ENCODE measurements around the gene FAM89B.
"Not testable (repeated sequence)": the region's sequence is repeated elsewhere in the genome, so short reads cannot be mapped to it uniquely, and the experiment has no call there.

The FAM89B gene

DNA sequence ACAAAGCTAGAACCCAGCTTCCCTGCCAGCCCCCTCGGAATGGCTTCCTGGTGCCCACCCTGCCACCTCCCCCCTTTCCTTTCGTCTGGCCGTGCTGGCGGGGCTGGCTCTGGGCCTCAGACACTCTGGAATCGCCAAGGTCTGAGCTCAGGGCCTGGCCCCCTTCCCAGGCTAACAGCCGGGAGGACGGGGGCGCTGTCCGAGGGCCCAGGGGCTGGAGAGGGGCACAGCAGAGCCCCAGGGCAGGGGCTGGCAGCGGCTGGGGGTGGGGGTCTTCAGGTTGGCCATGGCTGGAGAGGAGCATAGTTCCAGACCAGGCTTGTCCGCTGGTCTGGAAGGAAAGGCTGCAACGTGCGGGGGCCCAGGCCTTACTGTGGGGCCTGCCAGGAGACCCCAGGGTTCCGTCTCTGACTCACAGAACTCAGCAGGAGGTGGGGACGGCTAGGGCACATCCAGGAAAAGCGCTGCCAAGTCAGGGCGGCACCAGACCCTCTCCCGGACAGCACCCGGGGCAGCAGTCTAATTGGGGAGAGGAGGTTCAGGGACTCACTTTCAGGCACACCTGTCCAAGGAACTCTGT lies 13.3 kb upstream of the FAM89B start:
- peak overlapping the region; percentile 51 for H3K4me3 Mint-ChIP-seq
- H3K36me3 Mint-ChIP-seq (ENCODE audit: low read depth): no peaks in the 10 kb centered on the region
- H3K4me1 Mint-ChIP-seq: peaks cover 66% of the 10 kb centered on the region
- no peak for ATAC-seq
- peak overlapping the region; percentile 67 for H3K27ac Mint-ChIP-seq
- no peaks in the 10 kb centered on the region for H3K9me3 Mint-ChIP-seq
- no peak for DNase-seq
- H3K27me3 Mint-ChIP-seq: no peaks in the 10 kb centered on the region

DNA sequence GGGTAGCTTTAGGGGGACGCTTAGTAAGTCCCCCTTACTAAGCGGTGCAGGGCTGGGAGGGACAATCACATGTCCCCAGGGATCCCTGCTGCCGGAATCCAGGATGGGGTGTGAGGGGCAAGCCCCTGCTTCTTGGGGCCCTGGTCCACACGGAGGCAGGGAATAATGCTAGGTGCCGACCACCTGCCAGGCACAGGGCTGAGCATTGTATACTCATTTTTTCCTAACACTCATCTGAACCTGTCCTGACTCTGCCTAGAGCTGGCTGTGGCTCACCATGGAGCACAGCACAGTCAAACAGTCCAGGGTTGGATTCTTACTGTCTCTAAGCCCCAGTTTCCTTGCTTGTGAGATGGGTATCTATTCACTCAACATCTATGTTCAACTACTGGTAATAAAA lies 12.8 kb upstream of the FAM89B start:
- H3K27me3 Mint-ChIP-seq: no peaks in the 10 kb centered on the region
- peak overlapping the region; percentile 67 for H3K27ac Mint-ChIP-seq

DNA sequence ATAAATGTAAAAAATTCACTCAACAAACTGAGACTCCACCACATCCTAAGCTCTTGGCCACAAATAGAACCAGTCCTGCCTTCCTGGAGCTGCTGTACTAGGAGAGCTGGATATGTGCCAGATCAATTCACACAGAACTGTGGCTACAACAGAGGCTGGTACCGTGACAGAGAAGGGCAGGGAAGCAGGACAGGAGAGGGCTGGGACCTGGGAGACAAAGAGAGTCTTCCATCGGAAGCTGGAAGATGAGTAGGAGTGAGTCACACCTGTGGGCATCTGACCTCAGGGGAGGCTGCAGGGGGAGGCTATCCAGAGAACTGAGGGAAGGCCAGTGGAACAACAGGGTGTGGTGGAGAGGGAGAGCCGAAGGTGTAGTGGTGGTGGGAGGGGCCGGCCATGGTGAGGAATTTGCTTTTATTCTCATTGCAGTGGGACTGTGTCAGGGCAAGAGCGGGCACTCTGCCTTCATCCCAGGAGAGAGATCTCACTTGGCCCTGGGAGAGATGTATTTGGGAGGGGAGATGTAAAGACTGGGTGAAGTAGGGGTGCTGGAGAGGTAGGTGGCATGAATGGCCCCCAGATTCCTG lies 12.3 kb upstream of the FAM89B start:
- Mint-ChIP-seq H3K9me3 (no peaks in the 10 kb centered on the region), H3K4me3 (no peak overlapping the region), H3K27ac (peak overlapping the region; percentile 67), H3K27me3 (no peaks in the 10 kb centered on the region), H3K36me3 (ENCODE audit: low read depth) (no peaks in the 10 kb centered on the region), H3K4me1 (peaks cover 60% of the 10 kb centered on the region)
- ATAC-seq (peak; percentile 17), DNase-seq (no peak)

More for the DNA sequence above, 12.8 kb upstream of the FAM89B start:
- peaks cover 62% of the 10 kb centered on the region for H3K4me1 Mint-ChIP-seq
- no peaks in the 10 kb centered on the region for H3K36me3 Mint-ChIP-seq (ENCODE audit: low read depth)
- no peak overlapping the region for H3K4me3 Mint-ChIP-seq
- ATAC-seq (peak; percentile 81), DNase-seq (no peak)
- no peaks in the 10 kb centered on the region for H3K9me3 Mint-ChIP-seq

DNA sequence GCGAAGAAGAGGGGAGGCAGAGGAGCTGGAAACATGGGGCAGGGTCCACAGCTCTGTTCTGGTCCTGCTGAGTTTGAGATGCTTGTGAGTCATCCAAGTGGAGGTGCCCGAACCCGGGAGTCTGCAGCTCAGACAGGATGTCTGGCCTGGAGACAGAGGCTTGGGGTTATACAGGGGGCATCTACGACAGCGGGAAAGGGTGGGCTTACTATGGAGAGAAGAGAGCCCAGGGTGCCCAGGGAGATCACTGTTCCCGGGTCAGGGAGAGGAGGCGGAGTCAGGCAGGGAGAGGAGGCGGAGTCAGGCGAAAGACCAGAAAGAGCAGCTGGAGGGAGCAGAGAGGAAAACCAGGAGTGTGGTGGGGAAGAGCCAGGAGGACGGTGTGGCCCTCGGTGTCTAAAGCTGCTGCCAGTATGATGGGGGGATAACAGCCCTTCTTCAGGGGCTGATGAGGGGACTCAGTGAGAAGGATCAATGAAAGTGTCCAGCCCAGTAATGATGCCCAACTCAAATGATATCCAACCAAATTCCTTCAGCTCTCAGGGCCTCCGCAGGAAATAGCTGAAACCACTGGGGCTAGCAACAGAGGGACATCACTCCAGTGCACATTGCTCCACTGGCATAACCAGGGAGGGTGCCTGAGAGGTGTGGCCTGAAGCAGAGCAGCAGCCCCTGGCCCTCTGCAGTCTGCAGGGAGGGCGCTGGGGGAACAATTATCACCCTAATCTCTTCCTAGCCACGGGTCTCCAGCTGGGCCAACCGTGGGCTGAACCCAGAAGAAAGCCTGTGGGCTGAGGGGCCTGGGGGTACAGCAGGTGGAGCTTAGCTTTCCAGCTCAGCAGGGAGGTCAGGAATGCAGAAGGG lies 11.6 kb upstream of the FAM89B start:
- Mint-ChIP-seq H3K36me3 (ENCODE audit: low read depth) (no peaks in the 10 kb centered on the region), H3K27me3 (no peaks in the 10 kb centered on the region), H3K27ac (peak overlapping the region; percentile 67), H3K4me1 (peaks cover 60% of the 10 kb centered on the region), H3K4me3 (no peak overlapping the region), H3K9me3 (no peaks in the 10 kb centered on the region)
- DNase-seq (no peak), ATAC-seq (no peak)

DNA sequence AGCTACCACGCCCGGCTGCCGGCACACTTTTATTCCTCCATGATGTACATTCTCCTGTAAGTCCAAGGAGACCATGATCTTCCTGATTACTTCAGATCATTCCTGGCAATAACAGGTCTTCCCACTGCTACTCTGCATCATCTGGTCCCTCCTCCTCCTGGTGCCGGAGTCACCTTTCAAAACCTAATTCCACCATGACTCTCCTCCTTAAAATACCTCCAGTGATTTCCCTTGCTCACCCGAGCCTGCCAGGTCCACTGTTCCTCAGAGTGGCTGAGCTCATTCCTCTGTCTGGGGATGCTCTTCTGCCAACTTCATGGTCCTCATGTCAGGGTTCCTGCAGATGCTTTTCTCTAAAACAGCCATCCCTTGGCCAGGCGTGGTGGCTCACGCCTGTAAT lies 10.3 kb upstream of the FAM89B start:
- ATAC-seq (no peak), DNase-seq (no peak)
- Mint-ChIP-seq H3K27ac (no peak overlapping the region), H3K4me3 (no peak overlapping the region), H3K9me3 (no peaks in the 10 kb centered on the region), H3K36me3 (ENCODE audit: low read depth) (no peaks in the 10 kb centered on the region), H3K27me3 (no peaks in the 10 kb centered on the region), H3K4me1 (peaks cover 63% of the 10 kb centered on the region)

DNA sequence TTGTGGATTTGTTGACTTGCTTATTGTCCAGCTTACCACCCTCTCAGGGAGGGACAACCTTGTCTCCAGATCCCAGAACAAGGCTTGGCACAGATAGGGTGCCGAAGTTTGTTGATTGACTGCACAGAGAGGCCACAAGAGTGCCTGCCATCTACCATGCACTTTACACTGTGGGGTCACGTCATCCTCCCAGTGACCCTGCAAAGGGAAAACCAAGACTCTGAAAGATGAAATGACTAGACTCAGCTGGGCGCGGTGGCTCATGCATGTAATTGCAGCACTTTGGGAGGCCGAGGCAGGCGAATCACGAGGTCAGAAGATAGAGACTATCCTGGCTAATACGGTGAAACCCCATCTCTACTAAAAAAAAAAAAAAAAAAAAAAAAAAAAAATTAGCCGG lies 9.6 kb upstream of the FAM89B start:
- no peak overlapping the region for H3K4me3 Mint-ChIP-seq
- DNase-seq (no peak), ATAC-seq (no peak)
- H3K27me3 Mint-ChIP-seq: no peaks in the 10 kb centered on the region
- H3K4me1 Mint-ChIP-seq: peaks cover 59% of the 10 kb centered on the region
- H3K36me3 Mint-ChIP-seq (ENCODE audit: low read depth): no peaks in the 10 kb centered on the region
- H3K27ac Mint-ChIP-seq: no peak overlapping the region
- no peaks in the 10 kb centered on the region for H3K9me3 Mint-ChIP-seq

DNA sequence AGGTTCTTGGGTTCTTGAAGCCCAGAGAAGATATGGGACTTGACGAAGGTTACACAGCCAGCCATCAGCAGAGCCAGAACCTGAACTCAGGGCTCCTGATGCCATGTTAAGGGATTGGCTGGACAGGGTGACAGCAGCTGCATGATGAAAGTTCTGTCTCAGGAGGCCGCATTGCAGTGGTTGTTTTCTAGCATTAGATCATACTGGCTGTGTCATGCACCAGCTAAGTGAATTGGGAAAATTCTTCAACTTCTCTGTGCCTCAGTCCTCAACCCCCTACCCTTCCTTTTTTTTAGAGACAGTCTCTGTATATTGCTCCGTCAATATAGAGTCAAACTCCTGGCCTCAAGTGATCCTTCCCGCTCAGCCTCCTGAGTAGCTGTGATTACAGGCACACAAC lies 8.7 kb upstream of the FAM89B start:
- no peaks in the 10 kb centered on the region for H3K27me3 Mint-ChIP-seq
- H3K9me3 Mint-ChIP-seq: no peaks in the 10 kb centered on the region
- no peak overlapping the region for H3K4me3 Mint-ChIP-seq
- peaks cover 3% of the 10 kb centered on the region for H3K36me3 Mint-ChIP-seq (ENCODE audit: low read depth)
- ATAC-seq (no peak), DNase-seq (no peak)
- H3K4me1 Mint-ChIP-seq: peaks cover 65% of the 10 kb centered on the region
- H3K27ac Mint-ChIP-seq: peak overlapping the region; percentile 49

DNA sequence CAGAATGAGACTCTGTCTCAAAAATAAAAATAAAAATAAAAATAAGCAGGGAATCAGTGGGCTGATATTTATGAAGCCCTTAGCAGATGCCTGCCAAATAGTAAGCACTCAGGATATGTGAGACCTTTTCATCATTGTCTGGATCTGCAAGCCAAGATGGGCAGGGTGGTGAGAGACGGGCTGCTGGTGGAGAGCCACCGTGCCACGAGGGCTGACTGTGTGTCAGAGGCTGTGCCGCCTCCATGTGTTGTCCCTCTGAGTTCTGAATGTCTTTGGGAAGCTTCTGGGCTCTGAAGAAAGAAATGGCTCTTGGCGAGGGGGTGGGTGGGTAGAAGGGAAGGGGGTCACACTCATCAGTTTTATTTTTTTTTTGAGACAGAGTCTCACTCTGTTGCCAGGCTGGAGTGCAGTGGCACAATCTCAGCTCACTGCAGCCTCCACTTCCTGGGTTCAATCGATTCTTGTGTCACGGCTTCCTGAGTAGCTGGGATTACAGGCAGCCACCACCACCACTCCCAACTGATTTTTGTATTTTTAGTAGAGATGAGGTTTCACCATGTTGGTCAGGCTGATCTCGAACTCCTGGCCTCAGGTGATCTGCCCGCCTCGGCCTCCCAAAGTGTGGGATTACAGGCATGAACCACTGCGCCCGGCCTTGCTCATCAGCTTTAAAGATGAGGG lies 7.3 kb upstream of the FAM89B start:
- peak overlapping the region; percentile 91 for H3K27ac Mint-ChIP-seq
- not testable (repeated sequence) for H3K27me3 Mint-ChIP-seq; ATAC-seq; H3K9me3 Mint-ChIP-seq; DNase-seq; H3K36me3 Mint-ChIP-seq (ENCODE audit: low read depth)
- peaks cover 63% of the 10 kb centered on the region for H3K4me1 Mint-ChIP-seq
- H3K4me3 Mint-ChIP-seq: peak overlapping the region; percentile 50

DNA sequence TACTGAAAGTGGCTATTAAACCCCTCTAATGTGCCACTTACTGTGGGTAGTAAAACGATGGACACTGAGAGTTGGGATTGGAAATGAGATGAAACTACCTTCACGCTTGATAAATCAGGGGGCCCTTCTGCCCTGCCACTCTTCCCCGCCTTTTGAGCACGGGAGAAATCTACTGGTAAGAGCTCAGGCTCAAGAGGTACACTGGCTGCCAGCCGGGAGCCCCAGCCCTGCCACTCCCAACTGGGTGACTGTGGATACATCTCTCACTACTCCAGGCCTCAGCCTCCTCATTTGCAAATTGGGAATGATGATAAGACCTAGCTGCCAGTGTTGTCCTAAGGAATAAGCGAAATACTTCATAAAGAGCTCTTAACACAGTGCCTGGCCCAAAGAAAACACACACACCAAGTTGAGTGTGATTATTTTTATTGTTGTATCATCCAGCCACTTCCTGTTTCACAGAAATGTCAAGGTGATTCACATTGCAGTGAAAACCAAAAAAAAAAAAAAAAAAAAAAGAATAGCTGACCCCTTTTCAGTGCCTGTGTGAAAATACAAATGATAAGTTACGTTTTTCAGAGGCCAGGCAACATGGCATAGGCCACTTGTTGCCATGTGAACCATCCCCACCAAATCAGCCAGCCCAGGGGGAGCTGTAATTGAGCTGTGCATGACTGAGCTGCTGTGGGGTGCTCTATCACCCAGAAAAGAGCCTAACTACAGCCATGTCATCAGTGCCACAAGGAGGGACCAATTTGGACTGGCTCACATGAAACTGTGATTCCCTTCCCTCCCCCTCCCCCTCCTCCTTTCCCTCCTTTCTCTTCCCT lies 6.5 kb upstream of the FAM89B start:
- peak; percentile 5 for ATAC-seq
- Mint-ChIP-seq H3K27ac (peak overlapping the region; percentile 91), H3K27me3 (no peaks in the 10 kb centered on the region), H3K4me3 (peak overlapping the region; percentile 50), H3K36me3 (ENCODE audit: low read depth) (peaks cover 11% of the 10 kb centered on the region), H3K9me3 (no peaks in the 10 kb centered on the region), H3K4me1 (peaks cover 58% of the 10 kb centered on the region)
- DNase-seq: no peak

DNA sequence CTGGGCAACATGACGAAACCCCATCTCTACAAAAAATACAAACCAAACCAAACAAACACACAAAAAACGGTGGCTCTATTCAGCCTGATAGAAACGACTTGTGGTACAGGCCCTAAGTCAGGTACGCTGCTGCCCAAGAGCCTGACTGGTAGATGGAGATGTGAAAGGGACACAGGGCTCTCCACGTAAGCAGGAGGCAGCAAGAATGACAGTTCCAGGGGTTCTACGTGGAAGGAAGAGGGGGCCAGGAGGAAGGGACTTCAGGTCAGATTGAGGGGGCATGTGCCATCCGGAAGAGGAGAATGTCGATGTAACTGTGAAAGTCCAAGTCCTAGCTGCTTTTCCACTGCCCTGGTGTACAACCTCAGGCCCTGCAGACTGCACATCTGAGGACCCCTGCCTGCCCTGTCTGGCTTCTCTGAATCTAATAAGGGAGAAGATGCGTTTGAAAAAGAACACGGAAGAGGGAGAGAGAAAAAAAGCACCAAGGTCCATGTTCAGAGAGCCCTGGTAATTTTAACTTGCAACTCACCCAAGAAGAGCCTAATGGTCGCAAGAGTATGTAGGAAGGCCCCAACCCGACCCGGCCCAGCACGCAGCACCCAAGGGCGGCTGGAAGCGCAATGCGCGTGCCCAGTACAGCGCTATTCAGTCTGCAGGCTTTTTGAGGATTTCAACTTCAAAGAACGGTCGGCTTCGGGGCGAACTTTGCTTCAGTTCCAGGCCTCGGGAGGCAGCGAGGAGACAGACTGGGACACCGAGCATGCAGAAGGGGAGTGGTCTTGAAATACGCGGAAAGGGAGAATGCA lies 3.0 kb upstream of the FAM89B start:
- ATAC-seq: peak; percentile 8
- peak overlapping the region; percentile 99 for H3K4me3 Mint-ChIP-seq

DNA sequence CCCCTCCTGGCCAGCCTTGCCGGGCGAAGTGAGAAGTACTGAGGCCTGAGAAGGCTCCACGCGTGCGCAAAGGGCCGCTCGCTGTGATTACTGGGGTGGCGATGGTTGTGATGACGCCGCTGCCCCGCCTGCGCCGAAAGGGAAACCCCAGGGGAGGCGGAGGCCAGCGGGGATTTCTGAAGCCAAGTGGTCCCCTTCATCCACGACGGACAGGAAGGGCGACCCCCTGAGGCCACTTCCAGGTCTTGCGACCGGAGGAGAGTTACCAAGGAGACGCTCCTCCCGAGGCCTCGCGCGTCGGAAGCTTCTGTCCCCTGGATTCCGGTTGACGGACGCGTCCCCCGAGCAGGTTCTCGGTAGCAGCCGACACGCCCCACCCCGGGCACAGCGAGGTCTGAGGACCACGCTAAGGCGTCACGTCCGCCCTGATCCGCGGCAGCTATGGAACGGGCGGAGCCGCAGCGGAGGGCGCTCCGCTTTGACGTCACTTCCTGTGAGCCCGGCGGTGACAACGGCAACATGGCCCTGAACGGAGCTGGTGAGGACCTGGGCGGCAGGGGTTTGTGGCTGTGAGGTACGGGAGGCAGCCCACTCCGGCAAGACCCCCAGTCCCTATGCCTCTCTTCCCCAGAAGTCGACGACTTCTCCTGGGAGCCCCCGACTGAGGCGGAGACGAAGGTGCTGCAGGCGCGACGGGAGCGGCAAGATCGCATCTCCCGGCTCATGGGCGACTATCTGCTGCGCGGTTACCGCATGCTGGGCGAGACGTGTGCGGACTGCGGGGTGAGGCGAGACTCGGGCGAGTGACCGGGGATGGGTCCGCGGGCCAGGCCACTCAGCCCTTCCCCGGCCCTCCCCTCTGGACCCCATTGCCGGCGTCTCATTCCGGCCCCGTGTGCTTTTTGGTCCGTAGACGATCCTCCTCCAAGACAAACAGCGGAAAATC lies 2.1 kb upstream of the FAM89B start, which contains the start of gene ZNRD2:
Gene ZNRD2, plus strand, starts transcription at position 505 of the 946 bp plus-strand sequence. Its CDS starts 15 bp downstream, at position 520.
- H3K27me3 Mint-ChIP-seq: no peaks in the 10 kb centered on the region
- peak within 1 kb of the TSS; percentile 99 for H3K4me3 Mint-ChIP-seq
- peak; percentile 82 for ATAC-seq
- H3K27ac Mint-ChIP-seq: peak within 1 kb of the TSS; percentile 93
- H3K4me1 Mint-ChIP-seq: peaks cover 70% of the 10 kb centered on the region
- H3K36me3 Mint-ChIP-seq (ENCODE audit: low read depth): peaks cover 20% of the 10 kb centered on the region
- no peaks in the 10 kb centered on the region for H3K9me3 Mint-ChIP-seq
- DNase-seq: peak; percentile 99

More for the DNA sequence above, 3.0 kb upstream of the FAM89B start:
- H3K36me3 Mint-ChIP-seq (ENCODE audit: low read depth): peaks cover 20% of the 10 kb centered on the region
- peaks cover 68% of the 10 kb centered on the region for H3K4me1 Mint-ChIP-seq
- no peaks in the 10 kb centered on the region for H3K27me3 Mint-ChIP-seq
- peak overlapping the region; percentile 93 for H3K27ac Mint-ChIP-seq
- DNase-seq: no peak
- H3K9me3 Mint-ChIP-seq: no peaks in the 10 kb centered on the region

DNA sequence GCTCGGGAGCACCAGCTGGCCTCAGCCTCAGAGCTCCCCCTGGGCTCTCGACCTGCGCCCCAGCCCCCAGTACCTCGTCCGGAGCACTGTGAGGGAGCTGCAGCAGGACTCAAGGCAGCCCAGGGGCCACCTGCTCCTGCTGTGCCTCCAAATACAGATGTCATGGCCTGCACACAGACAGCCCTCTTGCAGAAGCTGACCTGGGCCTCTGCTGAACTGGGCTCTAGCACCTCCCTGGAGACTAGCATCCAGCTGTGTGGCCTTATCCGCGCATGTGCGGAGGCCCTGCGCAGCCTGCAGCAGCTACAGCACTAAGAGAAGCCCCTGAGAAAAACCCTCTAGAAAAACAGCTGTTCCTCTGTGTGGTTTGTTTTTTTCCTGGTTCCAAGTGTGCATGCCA lies 918 bp upstream of the FAM89B start:
- peaks cover 20% of the 10 kb centered on the region for H3K36me3 Mint-ChIP-seq (ENCODE audit: low read depth)
- ATAC-seq (no peak), DNase-seq (no peak)
- H3K4me1 Mint-ChIP-seq: peaks cover 63% of the 10 kb centered on the region
- H3K4me3 Mint-ChIP-seq: peak overlapping the region; percentile 99
- H3K27ac Mint-ChIP-seq: peak overlapping the region; percentile 93
- no peaks in the 10 kb centered on the region for H3K27me3 Mint-ChIP-seq
- H3K9me3 Mint-ChIP-seq: no peaks in the 10 kb centered on the region

All from activated naive CD8-positive, alpha-beta T cell treated with anti-CD3 and anti-CD28 coated beads, Interleukin-2, amount 50 U/mL, for 24 hours (primary cell).